NCI-H2081 (cell line): ENCODE measurements around the gene ZNF407.
A peak's percentile ranks its signal among the peaks of the same experiment; 100 is the strongest.

Experiments used
- DNase-seq, 2 experiments: peaks; one replicate each; lab custom pipeline; 2025; lab: John Stamatoyannopoulos, UW

The ZNF407 gene

DNA sequence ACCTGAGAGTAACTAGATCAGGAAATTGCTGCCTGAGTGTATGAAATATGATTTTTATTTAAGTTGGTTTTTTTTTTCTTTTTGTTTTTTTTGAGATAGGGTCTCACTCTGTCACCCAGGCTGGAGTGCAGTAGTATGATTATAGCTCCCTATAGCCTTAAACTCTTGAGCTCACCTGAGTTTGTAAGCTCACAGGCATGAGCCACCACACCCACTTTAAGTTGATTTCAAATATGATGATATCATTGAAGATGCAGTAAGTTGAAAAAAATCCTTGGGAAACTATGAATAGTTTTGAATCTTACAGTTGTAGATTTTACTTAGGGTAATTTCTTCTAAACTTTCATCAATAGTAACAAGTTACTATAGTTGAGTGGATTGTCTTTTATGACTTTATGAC is 234.7 kb downstream of the ZNF407 start:
- no peak for DNase-seq

DNA sequence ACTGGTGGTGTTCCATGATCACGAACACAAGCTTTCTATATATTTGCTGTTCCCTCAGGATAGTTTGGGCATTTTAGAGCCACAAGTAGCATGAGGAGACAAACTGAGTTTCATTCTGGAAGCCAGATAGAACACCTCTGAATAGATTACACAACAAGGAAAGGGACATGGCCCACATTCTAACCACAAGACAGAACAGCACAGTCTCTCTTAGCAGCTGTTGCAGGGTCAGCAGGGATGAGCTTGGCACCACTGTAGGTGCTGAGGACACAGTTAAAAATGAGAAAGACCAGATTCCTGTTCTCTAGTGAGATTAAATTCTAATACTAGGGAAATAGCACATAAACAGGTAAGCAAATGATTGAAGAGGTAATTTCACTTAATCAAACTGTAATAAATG is 235.3 kb downstream of the ZNF407 start:
- no peak for DNase-seq

DNA sequence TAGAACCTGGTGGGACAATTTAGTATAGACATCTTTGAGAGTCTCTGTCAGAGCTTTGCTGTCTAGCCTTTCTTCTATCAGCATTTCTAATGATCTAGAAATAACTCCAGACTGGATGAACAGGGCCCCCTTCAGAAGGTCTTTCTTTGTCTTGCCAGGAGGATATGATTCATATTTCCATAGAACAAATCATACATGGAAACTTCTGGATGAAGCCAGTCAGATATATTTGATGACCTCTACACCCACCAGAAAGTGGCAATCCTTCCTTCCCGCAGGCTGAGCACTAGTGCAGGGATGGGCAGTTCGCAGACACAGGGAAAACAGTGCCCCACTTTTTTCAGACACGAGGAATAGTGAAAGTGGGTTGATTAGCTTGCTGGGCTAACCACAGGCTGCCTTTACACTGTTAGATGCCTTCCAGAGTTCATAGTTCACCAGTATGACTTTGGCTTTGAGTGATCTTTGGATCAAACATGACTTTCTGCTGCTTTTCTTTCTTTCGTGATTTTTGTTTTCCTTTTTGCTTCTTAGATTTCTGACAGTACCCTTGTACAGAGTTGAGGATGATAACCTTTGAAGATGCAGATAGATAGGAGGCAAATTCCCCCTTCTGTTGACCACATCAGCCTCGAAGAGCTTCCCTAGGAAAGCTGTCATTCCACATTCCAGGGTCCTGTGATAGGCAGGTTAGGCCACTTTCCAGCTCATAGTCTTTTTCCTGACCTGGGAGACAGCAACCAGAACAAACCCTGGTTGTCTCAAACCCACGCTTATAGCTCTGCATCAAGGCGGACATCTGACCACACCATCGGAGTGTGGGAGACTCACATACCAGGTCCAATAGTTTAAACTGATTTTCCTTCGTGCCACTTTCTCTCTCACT is 237.0 kb downstream of the ZNF407 start:
- DNase-seq: no peak

DNA sequence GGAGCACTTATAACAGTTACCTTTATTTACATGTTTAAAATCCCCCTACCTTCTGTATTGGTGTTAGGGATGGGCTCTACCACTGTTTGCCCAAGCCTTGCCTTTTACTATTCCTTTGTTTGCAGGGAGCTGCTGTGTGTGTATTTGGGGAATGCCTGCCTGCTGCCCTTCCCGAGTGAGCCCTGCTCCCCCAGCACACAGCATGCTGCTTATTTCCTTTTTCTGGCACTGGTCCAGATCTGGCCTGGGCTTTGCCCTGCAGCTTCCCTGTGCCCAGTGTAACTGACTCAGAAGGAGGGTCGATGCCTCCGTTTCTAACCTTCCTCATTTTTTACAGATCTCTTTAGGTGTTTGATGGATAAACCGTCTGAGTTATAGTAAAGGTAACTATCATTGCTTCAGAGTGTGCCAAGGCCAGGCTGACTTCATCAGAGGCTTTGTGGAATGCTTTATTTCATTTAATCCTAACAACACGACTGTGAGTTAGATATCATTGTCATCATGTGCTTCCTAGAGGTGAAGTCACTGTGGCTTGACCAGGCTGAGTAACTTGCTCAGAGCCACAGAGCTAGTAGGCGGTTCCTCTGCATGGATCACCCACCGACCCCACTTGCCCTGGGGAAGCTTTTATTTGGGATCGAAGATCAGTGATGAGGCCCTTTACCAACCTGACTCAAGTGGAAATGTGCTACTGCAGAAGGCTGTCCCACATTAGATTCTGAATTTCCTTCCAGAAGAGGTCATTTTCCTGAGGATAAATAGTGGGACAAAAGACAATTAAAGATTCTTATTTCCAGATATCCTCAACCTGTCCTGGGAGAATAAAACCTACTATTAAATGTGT is 238.8 kb downstream of the ZNF407 start:
- peak; percentile 89 for DNase-seq

- DNase-seq: peak in 1 of 2 experiments; percentile 15
Observed at GRCh38 chr18:74840492-74841167, 243.0 kb downstream of the ZNF407 start.

DNA sequence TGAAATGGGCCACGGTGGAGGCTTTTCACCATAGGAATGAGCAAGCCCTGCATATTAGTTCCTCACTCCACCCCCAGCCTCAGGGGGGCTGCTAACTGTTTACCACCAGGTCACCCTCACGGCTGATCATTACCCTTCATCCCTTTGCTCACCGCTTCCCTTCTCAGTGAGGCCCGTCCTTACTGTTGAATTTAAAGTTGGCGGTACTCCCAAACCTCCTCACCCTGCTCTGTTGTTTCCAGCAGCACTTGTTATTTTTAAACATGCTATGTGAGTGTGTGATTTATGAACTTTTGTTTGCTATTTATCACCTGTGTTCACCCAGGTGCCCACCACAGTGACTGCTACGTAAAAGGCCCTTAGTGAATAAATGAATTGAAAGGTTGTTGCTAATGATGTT is 243.6 kb downstream of the ZNF407 start:
- DNase-seq: no peak

- DNase-seq: no peak
Observed at GRCh38 chr18:74849301-74849700, 251.6 kb downstream of the ZNF407 start.

DNA sequence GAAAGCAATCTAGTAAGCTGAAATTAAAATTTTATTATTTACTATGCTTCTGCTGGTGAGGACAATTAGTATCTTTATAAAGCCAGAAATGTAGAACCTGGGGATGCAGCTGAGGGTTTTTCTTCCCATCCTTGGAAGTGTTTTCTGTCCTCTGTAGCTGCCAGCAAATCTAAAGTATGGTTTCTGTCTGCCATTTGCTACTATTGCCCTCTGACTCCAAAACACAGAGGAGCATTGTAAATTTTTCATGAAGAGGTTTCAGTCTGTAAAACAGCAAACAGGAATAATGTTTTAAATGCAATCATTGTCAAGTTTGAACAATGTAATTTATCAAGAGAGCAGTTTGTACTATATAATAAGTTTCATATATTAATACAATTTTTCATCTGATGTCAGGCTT is 258.8 kb downstream of the ZNF407 start:
- no peak for DNase-seq

- peak in 1 of 2 experiments; percentile 11 for DNase-seq
Observed at GRCh38 chr18:74856928-74857327, 259.3 kb downstream of the ZNF407 start.

DNA sequence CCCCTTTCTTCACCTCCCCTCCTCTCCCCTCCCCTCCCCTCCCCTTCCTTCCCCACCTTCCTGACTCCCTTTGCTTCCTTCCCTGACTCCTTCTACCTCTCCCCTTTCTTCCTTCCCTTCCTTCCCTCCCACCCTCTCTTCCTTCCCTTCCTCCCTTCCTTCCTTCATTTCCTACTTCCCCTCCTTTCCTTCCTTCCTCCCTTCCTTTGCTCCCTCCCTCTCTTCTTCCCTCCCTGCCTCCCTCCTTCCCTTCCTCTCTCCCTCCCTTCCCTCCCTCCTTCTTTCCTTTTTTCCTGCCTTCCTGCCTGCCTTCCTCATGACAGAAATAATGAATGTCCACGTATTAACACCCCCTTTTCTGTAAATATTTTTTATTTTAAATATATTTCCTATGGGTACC is 260.2 kb downstream of the ZNF407 start:
- DNase-seq: no peak

DNA sequence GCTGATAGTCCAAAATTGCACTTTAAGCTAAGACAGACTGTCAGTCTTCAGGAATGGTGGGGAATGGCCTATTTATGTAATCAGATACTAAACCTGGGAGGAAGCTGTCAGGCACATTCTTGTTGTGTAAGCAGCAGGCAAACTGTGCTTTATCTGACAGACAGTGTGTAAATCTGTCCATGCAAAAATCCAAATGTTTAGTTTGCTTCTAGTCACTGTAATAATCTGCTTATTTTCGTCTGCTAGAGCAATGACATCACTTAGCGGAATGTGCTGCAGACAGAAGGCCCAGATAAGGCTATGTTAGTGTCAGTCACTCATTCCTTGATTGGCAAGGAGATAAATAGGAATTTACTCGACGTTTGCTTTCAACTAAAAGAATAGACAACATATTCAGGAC is 263.5 kb downstream of the ZNF407 start:
- no peak for DNase-seq

DNA sequence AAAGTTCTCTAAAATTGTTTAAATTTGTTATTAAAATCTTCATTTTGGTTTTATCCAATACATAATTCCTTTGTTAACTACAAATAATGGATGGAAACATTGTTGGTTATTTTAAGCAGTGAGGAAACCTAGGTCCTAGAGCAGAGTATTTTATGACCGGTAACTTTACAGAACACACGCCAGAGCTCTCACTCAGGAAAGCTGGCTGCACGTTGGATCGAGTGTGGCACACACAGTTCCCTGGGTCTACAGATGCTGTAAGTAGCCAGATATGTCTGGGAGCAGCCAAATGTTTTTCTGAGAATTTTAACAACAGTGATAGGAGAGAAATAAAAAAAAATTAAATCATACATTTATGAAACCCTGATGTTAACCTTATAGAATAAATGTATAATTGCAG is 264.4 kb downstream of the ZNF407 start:
- no peak for DNase-seq

GRCh38 chr18:74866577-74866976 is 268.9 kb downstream of the ZNF407 start:
- no peak for DNase-seq

DNA sequence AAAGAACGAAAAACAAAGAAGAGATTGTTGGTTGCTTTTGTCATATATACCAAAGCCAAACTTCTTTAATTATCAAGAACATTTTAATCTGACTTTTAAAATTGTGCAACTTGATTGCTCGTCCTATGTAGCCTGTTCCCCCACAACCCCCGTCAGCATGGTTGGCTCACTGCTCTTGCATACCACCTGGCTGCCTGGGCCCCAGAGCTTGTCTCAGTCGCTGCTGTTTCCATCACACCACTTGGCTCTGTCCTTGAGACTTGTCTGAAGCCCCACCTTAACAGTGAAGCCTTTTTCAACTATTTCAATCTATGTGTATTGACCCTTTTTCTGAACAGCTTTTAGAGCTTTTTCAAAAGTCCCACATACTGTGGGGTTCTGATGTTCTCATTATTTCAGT is 270.8 kb downstream of the ZNF407 start:
- no peak for DNase-seq

DNA sequence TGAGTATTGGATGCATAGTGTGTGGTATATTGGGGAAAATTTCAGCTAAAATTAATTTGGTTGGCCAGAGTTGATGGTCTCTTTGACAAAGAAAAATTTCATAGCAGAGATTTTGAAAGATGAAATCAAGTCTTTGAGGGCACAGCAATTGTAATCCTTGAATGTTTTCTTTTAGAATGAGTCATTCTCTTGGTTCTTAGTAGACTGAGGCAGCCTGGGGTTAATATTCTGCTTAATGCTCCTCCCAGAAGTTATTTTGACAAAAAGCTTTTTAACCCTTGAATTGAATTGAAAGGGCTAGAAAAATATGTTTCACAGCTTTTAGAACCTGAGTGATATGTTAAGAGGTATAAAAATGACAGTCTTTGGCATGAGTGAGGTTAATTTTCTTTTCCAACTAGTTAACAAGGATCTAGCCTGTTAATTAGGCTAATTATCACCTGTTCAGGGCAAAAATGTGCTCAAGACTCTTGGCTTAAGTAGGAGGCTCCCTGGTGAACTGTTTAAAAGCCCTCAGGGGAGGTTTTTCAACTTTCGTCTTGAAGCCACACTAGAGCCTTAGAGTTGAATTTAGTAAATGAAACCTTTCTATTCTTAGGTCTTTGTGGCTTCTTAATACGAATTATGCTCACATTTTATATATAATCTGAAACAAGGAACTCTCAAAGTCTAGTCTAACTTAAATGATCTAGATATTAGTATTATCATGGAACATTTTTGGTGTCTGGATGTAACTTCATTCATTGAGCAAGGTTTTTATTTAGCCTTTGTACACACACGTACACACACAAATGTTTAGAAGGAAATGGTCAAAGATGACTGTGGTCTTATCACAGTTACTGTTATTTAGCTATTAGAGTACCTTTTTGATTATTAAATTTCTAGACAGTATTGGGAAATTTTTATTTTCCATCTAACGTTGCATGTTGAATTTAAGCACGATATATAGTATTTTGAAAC is 272.5 kb downstream of the ZNF407 start:
- no peak for DNase-seq

- DNase-seq: no peak
Observed at GRCh38 chr18:74870950-74871349, 273.3 kb downstream of the ZNF407 start.

GRCh38 chr18:74873629-74874028 is 276.0 kb downstream of the ZNF407 start:
- DNase-seq: no peak

GRCh38 chr18:74874351-74874750 is 276.7 kb downstream of the ZNF407 start:
- no peak for DNase-seq

GRCh38 chr18:74876630-74877243 is 279.1 kb downstream of the ZNF407 start:
- no peak for DNase-seq

- no peak for DNase-seq
Observed at GRCh38 chr18:74878267-74878666, 280.6 kb downstream of the ZNF407 start.
